Stimulated activated CD8-positive, alpha-beta memory T cell treated with anti-CD3 and anti-CD28 coated beads, Interleukin-12 subunit alpha, Interleukin-12 subunit beta, amount 100 ng/mL, for 4 hours (primary cell): ENCODE data around the gene MAP2K2.

ENCODE experiments used
- DNase-seq: peaks from one replicate; pipeline ENCODE4 v3.0.0-alpha.2; 2020; ENCODE audit warnings: low read depth

Gene MAP2K2

GRCh38 chr19:4042731-4043082, 81.2 kb downstream of the MAP2K2 start:
- DNase-seq: no peak

- no peak for DNase-seq
Observed at GRCh38 chr19:4042064-4042730, 81.7 kb downstream of the MAP2K2 start.
